HepG2 (cell line): Measurements from ENCODE around the gene C2orf49. TPM values are rescaled to one million over a fixed set of nuclear protein-coding genes. Genes with fewer than 3 reads are reported as not detected.
A peak's percentile ranks its signal among the peaks of the same experiment; 100 is the strongest.

Experiments
- FOXP1 ChIP-seq, 2 experiments: fragments of 450-650 bp in 1 of 2; IDR thresholded peaks; 2 replicates each; pipeline ENCODE4 v1.6.1; 2017 to 2018; ENCODE audit warnings: antibody characterized with exemption in 1 of 2
- GFI1 ChIP-seq: sonication (generic); formaldehyde crosslinking; IDR thresholded peaks from 2 replicates; pipeline ENCODE4 v1.5.0; 2020; ENCODE audit warnings: missing genetic modification reagents, mild to moderate bottlenecking, borderline replicate concordance
- HMG20A ChIP-seq: IDR thresholded peaks from 2 replicates; pipeline ENCODE4 v1.6.1; 2016; ENCODE audit warnings: borderline replicate concordance
- HNF1A ChIP-seq, 2 experiments: sonication (generic) in 1 of 2; formaldehyde crosslinking in 1 of 2; IDR thresholded peaks; 2 replicates each; pipeline versions ENCODE4 v1.4.0 to v1.6.1; 2016 to 2020; ENCODE audit warnings: borderline replicate concordance in 1 of 2, low read depth in 1 of 2, mild to moderate bottlenecking in 1 of 2, missing genetic modification reagents in 1 of 2
- HNF4A ChIP-seq: sonication (generic); formaldehyde crosslinking; IDR thresholded peaks from 2 replicates; pipeline ENCODE4 v1.4.0; 2020; ENCODE audit warnings: missing genetic modification reagents
- HOXA3 ChIP-seq: sonication (generic); formaldehyde crosslinking; IDR thresholded peaks from 2 replicates; pipeline ENCODE4 v1.5.0; 2020; ENCODE audit warnings: missing genetic modification reagents
- MBD4 ChIP-seq: IDR thresholded peaks from 2 replicates; pipeline ENCODE4 v1.6.1; 2012; ENCODE audit warnings: low read length, inconsistent platforms, borderline replicate concordance
- MLXIP ChIP-seq: sonication (generic); formaldehyde crosslinking; IDR thresholded peaks from 2 replicates; pipeline ENCODE4 v1.9.0; 2021; ENCODE audit warnings: missing genetic modification reagents, borderline replicate concordance
- POLR2AphosphoS2 ChIP-seq: IDR thresholded peaks from 2 replicates; pipeline ENCODE4 v1.6.1; 2011; ENCODE audit warnings: low read depth, low read length, improper control_type of control experiment
- POLR2G ChIP-seq: fragments of 200-400 bp; formaldehyde crosslinking; IDR thresholded peaks from 2 replicates; pipeline ENCODE4 v1.6.1; 2018; ENCODE audit warnings: mild to moderate bottlenecking, low read depth, low read length, moderate library complexity
- SALL2 ChIP-seq: sonication (generic); formaldehyde crosslinking; IDR thresholded peaks from 2 replicates; pipeline ENCODE4 v1.8.1; 2023; ENCODE audit warnings: mild to moderate bottlenecking, missing genetic modification reagents, inconsistent platforms
- SRSF1 ChIP-seq: fragments of 200-400 bp; formaldehyde crosslinking; optimal IDR thresholded peaks from 2 replicates; pipeline ENCODE3; 2017; ENCODE audit warnings: mild to moderate bottlenecking, low read depth, low read length, moderate library complexity
- XBP1 ChIP-seq: sonication (generic); formaldehyde crosslinking; IDR thresholded peaks from 2 replicates; pipeline ENCODE4 v1.5.0; 2020; ENCODE audit warnings: missing genetic modification reagents
- ZGPAT ChIP-seq: IDR thresholded peaks from 2 replicates; pipeline ENCODE4 v1.6.1; 2016; ENCODE audit warnings: mild to moderate bottlenecking
- ZNF432 ChIP-seq: sonication (generic); formaldehyde crosslinking; IDR thresholded peaks from 2 replicates; pipeline ENCODE4 v1.5.0; 2020; ENCODE audit warnings: missing genetic modification reagents, mild to moderate bottlenecking, borderline replicate concordance
- ZNF460 ChIP-seq: sonication (generic); formaldehyde crosslinking; IDR thresholded peaks from 2 replicates; pipeline ENCODE4 v1.5.1; 2020; ENCODE audit warnings: missing genetic modification reagents, mild to moderate bottlenecking, borderline replicate concordance
- ZNF468 ChIP-seq: sonication (generic); formaldehyde crosslinking; IDR thresholded peaks from 2 replicates; pipeline ENCODE4 v1.8.0; 2022; ENCODE audit warnings: mild to moderate bottlenecking, moderate library complexity, missing genetic modification reagents
- ZNF570 ChIP-seq: sonication (generic); formaldehyde crosslinking; IDR thresholded peaks from 2 replicates; pipeline ENCODE4 v1.4.0; 2020; ENCODE audit warnings: mild to moderate bottlenecking, missing genetic modification reagents, borderline replicate concordance
- ZNF639 ChIP-seq: conservative IDR thresholded peaks from 2 replicates; pipeline ENCODE4 v1.6.1; 2018; ENCODE audit warnings: missing genetic modification reagents
- ZNF790 ChIP-seq: sonication (generic); formaldehyde crosslinking; IDR thresholded peaks from 2 replicates; pipeline ENCODE4 v1.8.0; 2022; ENCODE audit warnings: missing genetic modification reagents, mild to moderate bottlenecking, borderline replicate concordance
- polyA plus RNA-seq, 8 experiments: library from polyadenylated mRNA; depleted of rRNA in 3 of 8; stranded (reverse) in 7 of 8; unstranded in 1 of 8; fragments of >200 nt; fragmentation: Illumina TruSeq in 4 of 8; extraction: Trizol in 4 of 8; gene quantifications; 2 replicates each; pipeline versions ENCODE4 v1.2.1 to v1.2.3, GENCODE V29; 2011 to 2016; ENCODE audit warnings: low read depth in 4 of 8, missing spikeins in 1 of 8, mixed read lengths in 1 of 8; ENCODE audit not compliant: insufficient read depth in 1 of 8
- total RNA-seq, 5 experiments: library from RNA; depleted of rRNA; stranded (reverse); fragments of >200 nt; fragmentation: Illumina TruSeq; extraction: Trizol; gene quantifications; 2 replicates each; pipeline ENCODE4 v1.2.3, GENCODE V29; 2016; ENCODE audit warnings: low read depth in 1 of 5

C2orf49 gene
- total and polyA plus RNA-seq, 2 of the 13 experiments (the other 11 are each of a cell fraction or from before 2014, with no cell fraction given) = 24.7 to 28.8 TPM

- TF ChIP-seq HMG20A (CRISPR knock-in tag) = peak; percentile 85; the same call in 1 of the 2 replicates
- TF ChIP-seq MLXIP = no peak
- TF ChIP-seq POLR2G = no peak
- TF ChIP-seq MBD4 = no peak; the same call in 1 of the 2 replicates
- TF ChIP-seq ZNF790 (CRISPR knock-in tag) = no peak
- no peak for TF ChIP-seq HNF1A (IDR thresholded peaks at IDR 0.05; ENCODE audit: low read depth)
- TF ChIP-seq HNF1A (CRISPR knock-in tag; IDR thresholded peaks at IDR 0.05; ENCODE audit: borderline replicate concordance) = no peak
- peak; percentile 44; the same call in 1 of the 2 replicates for TF ChIP-seq HNF4A (CRISPR knock-in tag)
- no peak for TF ChIP-seq SRSF1
- no peak for TF ChIP-seq POLR2AphosphoS2
- no peak for TF ChIP-seq HOXA3 (CRISPR knock-in tag)
- no peak for TF ChIP-seq FOXP1 (IDR thresholded peaks at IDR 0.05)
- peak; percentile 86 for TF ChIP-seq FOXP1 (CRISPR knock-in tag; IDR thresholded peaks at IDR 0.05)
- no peak for TF ChIP-seq SALL2 (CRISPR knock-in tag)
- no peak for TF ChIP-seq ZNF468 (CRISPR knock-in tag)
- TF ChIP-seq ZNF570 (CRISPR knock-in tag) = no peak
- TF ChIP-seq GFI1 (CRISPR knock-in tag) = no peak
- TF ChIP-seq ZNF460 = no peak
- TF ChIP-seq XBP1 (CRISPR knock-in tag) = no peak
- 0 out of 2 replicates have a peak, but pooled peaks have one; percentile 39 for TF ChIP-seq ZGPAT (CRISPR knock-in tag)
- TF ChIP-seq ZNF432 (CRISPR knock-in tag) = no peak
- no peak for TF ChIP-seq ZNF639 (CRISPR knock-in tag)
These were observed 57.7 kb downstream of the C2orf49 start (continued) for GRCh38 chr2:105394951-105395611.
